GM21723 (cell line): Measurements from ENCODE around the gene CAPZB.
A peak's percentile ranks its signal among the peaks of the same experiment; 100 is the strongest.
"Not testable (repeated sequence)": the region's sequence is repeated elsewhere in the genome, so short reads cannot be mapped to it uniquely, and the experiment has no call there.

Source experiments
- ATAC-seq: cut with Tn5 transposase; IDR thresholded peaks from one replicate; pipeline ENCODE4 v1.9.1; 2021; ENCODE audit warnings: mild to moderate bottlenecking, moderate library complexity; ENCODE audit not compliant: unreplicated experiment

CAPZB gene

GRCh38 chr1:19485362-19486187 is at the start of gene CAPZB:
Gene CAPZB, minus strand, starts transcription at chr1:19485539. Its CDS starts 101 bp downstream, at chr1:19485438.
- ATAC-seq = peak; percentile 73

- no peak for ATAC-seq
Observed at GRCh38 chr1:19534281-19534680, 48.9 kb upstream of the CAPZB start.

- no peak for ATAC-seq
Observed at GRCh38 chr1:19533626-19534025, 48.3 kb upstream of the CAPZB start.

GRCh38 chr1:19532519-19532918 is 47.2 kb upstream of the CAPZB start:
- ATAC-seq = no peak

- no peak for ATAC-seq
Observed at GRCh38 chr1:19529664-19530063, 44.3 kb upstream of the CAPZB start.

- no peak for ATAC-seq
Observed at GRCh38 chr1:19528438-19528837, 43.1 kb upstream of the CAPZB start.

- ATAC-seq = no peak
Observed at GRCh38 chr1:19525607-19526545, 40.5 kb upstream of the CAPZB start.

GRCh38 chr1:19524791-19525190 is 39.5 kb upstream of the CAPZB start:
- no peak for ATAC-seq

- not testable (repeated sequence) for ATAC-seq
Observed at GRCh38 chr1:19522570-19522969, 37.2 kb upstream of the CAPZB start.

GRCh38 chr1:19521411-19521810 is 36.1 kb upstream of the CAPZB start:
- ATAC-seq = no peak

- ATAC-seq = no peak
Observed at GRCh38 chr1:19517017-19517416, 31.7 kb upstream of the CAPZB start.

GRCh38 chr1:19515201-19515600 is 29.9 kb upstream of the CAPZB start:
- ATAC-seq = no peak

GRCh38 chr1:19514391-19514831 is 29.1 kb upstream of the CAPZB start:
- no peak for ATAC-seq

GRCh38 chr1:19512545-19512944 is 27.2 kb upstream of the CAPZB start:
- ATAC-seq = no peak

- no peak for ATAC-seq
Observed at GRCh38 chr1:19511116-19511515, 25.8 kb upstream of the CAPZB start.

- ATAC-seq = not testable (repeated sequence)
Observed at GRCh38 chr1:19509647-19510046, 24.3 kb upstream of the CAPZB start.

GRCh38 chr1:19507516-19507915 is 22.2 kb upstream of the CAPZB start:
- no peak for ATAC-seq

- ATAC-seq = no peak
Observed at GRCh38 chr1:19505693-19506457, 20.5 kb upstream of the CAPZB start.

GRCh38 chr1:19504796-19505692 is 19.7 kb upstream of the CAPZB start:
- no peak for ATAC-seq

- not testable (repeated sequence) for ATAC-seq
Observed at GRCh38 chr1:19502284-19502683, 16.9 kb upstream of the CAPZB start.
